B cell (primary cell): Measurements from ENCODE around the gene TLR7. TPM values are rescaled to one million over a fixed set of nuclear protein-coding genes. Genes with fewer than 3 reads are reported as not detected.

Source experiments
- ATAC-seq: fragments of 200-7000 bp; cut with Tn5 transposase; one replicate; pipeline ENCODE4 v1.10.0; 2021; ENCODE audit warnings: low read depth, mild to moderate bottlenecking, moderate number of reproducible peaks, moderate library complexity
- CTCF ChIA-PET: fragments of 350-600 bp; sonication (Branson Sonifier 250); formaldehyde crosslinking; loops from one replicate; lab custom pipeline; 2021; ENCODE audit warnings: antibody characterized with exemption, inconsistent platforms; lab: Charles Lee
- POLR2A ChIA-PET: fragments of 350-600 bp; sonication (Branson Sonifier 250); formaldehyde crosslinking; loops from one replicate; lab custom pipeline; 2021; ENCODE audit warnings: antibody characterized with exemption; lab: Charles Lee
- DNase-seq: peaks from one replicate; pipeline ENCODE4 v3.0.0; 2013
- H2AFZ ChIP-seq: 2 replicates; pipeline ENCODE4 v1.6.1; 2012; ENCODE audit warnings: mild to moderate bottlenecking, low read depth, low read length; ENCODE audit not compliant: insufficient read depth, poor library complexity, severe bottlenecking
- H3K27ac ChIP-seq, 2 donors: 1 replicate in 1 of 2; 2 replicates in 1 of 2; pipeline ENCODE4 v1.5.1; 2012 to 2013; ENCODE audit warnings: low read length in 2 of 2, mild to moderate bottlenecking in 2 of 2, moderate library complexity in 1 of 2
- H3K27me3 ChIP-seq, 4 experiments: fragments of 200-600 bp in 1 of 4; sonication (generic) in 1 of 4; replicated peaks in 1 of 4; 1 replicate in 2 of 4; 2 replicates in 2 of 4; pipeline versions ENCODE4 v1.6.1 to v1.7.0; 2013 to 2016; ENCODE audit warnings: low read length in 3 of 4, mild to moderate bottlenecking in 2 of 4, mixed read lengths in 1 of 4, moderate library complexity in 1 of 4; ENCODE audit not compliant: insufficient read depth in 4 of 4, control insufficient read depth in 3 of 4; ENCODE audit errors: control extremely low read depth in 1 of 4
- H3K36me3 ChIP-seq, 2 experiments: replicated peaks in 1 of 2; 1 replicate in 1 of 2; 2 replicates in 1 of 2; pipeline versions ENCODE4 v1.6.1 to v1.7.1; 2013; ENCODE audit warnings: low read length in 1 of 2; ENCODE audit not compliant: insufficient read depth in 2 of 2, control insufficient read depth in 1 of 2; ENCODE audit errors: control extremely low read depth in 1 of 2, extremely low read depth in 1 of 2
- H3K4me1 ChIP-seq, 2 donors: fragments of 200-600 bp in 1 of 2; sonication (generic) in 1 of 2; 1 replicate in 1 of 2; 2 replicates in 1 of 2; pipeline versions ENCODE4 v1.5.1 to v1.6.1; 2013 to 2017; ENCODE audit warnings: low read length in 2 of 2; ENCODE audit not compliant: control insufficient read depth in 2 of 2, insufficient read depth in 2 of 2
- H3K4me2 ChIP-seq: replicated peaks from 2 replicates; pipeline ENCODE3; 2012; ENCODE audit warnings: mild to moderate bottlenecking, low read depth, low read length; ENCODE audit not compliant: poor library complexity, severe bottlenecking
- H3K4me3 ChIP-seq, 5 experiments: fragments of 200-600 bp in 1 of 5; sonication (generic) in 1 of 5; 1 replicate in 3 of 5; 2 replicates in 2 of 5; pipeline versions ENCODE4 v1.5.1 to v1.7.0; 2011 to 2016; ENCODE audit warnings: low read length in 4 of 5, mild to moderate bottlenecking in 4 of 5, low read depth in 2 of 5, control low read depth in 1 of 5, moderate library complexity in 1 of 5; ENCODE audit not compliant: insufficient read depth in 1 of 5; ENCODE audit errors: control extremely low read depth in 1 of 5, extremely low read depth in 1 of 5
- H3K79me2 ChIP-seq: fragments of 200-600 bp; sonication (generic); one replicate; pipeline ENCODE4 v1.6.0; 2016; ENCODE audit warnings: low read length; ENCODE audit not compliant: control insufficient read depth, insufficient read depth
- H3K9ac ChIP-seq: fragments of 200-600 bp; sonication (generic); 2 replicates; pipeline ENCODE4 v1.6.1; 2017; ENCODE audit warnings: mild to moderate bottlenecking, low read length, moderate library complexity
- H3K9me3 ChIP-seq, 3 donors: one replicate each; pipeline versions ENCODE4 v1.6.1 to v1.7.1; 2013; ENCODE audit warnings: low read length in 2 of 3; ENCODE audit not compliant: control insufficient read depth in 2 of 3, insufficient read depth in 1 of 3; ENCODE audit errors: control extremely low read depth in 1 of 3
- H4K20me1 ChIP-seq: 2 replicates; pipeline ENCODE4 v1.6.0; 2012; ENCODE audit warnings: mild to moderate bottlenecking, low read length; ENCODE audit not compliant: insufficient read depth, control insufficient read depth, poor library complexity, severe bottlenecking
- H3K27ac Mint-ChIP-seq: one replicate; pipeline ENCODE4 v1.8.0; 2021; ENCODE audit warnings: mixed read lengths
- H3K27me3 Mint-ChIP-seq: one replicate; pipeline ENCODE4 v1.8.0; 2021; ENCODE audit warnings: mixed read lengths
- H3K4me1 Mint-ChIP-seq: one replicate; pipeline ENCODE4 v1.8.0; 2021; ENCODE audit warnings: mixed read lengths
- H3K4me3 Mint-ChIP-seq: one replicate; pipeline ENCODE4 v1.8.0; 2021; ENCODE audit warnings: mixed read lengths
- H3K9me3 Mint-ChIP-seq: one replicate; pipeline ENCODE4 v1.8.0; 2022; ENCODE audit warnings: mixed read lengths; ENCODE audit not compliant: insufficient read depth
- CTCF ChIP-seq: fragments of 200-600 bp; IDR thresholded peaks from one replicate; pipeline ENCODE4 v1.8.0; 2022; ENCODE audit warnings: antibody characterized with exemption, mild to moderate bottlenecking
- EZH2 ChIP-seq: IDR thresholded peaks from 2 replicates; pipeline ENCODE4 v1.6.1; 2012; ENCODE audit warnings: borderline replicate concordance, low read depth, mild to moderate bottlenecking, moderate library complexity, low read length; ENCODE audit not compliant: insufficient read depth, poor library complexity, severe bottlenecking
- WGBS: methylation state at CpG from one replicate; pipeline ENCODE4 v1.1.5; 2013; ENCODE audit warnings: missing lambda C conversion rate; ENCODE audit not compliant: insufficient coverage; 5-methylcytosine and 5-hydroxymethylcytosine counted together
- intact Hi-C: fragments of 100-400 bp; cut with micrococcal nuclease; formaldehyde crosslinking; loops from one replicate; pipeline ENCODE4 v1.10.0; 2022
- polyA plus RNA-seq: library from polyadenylated mRNA; depleted of rRNA; stranded (reverse); fragments of >200 nt; gene quantifications from 2 replicates; pipeline ENCODE4 v1.2.3, GENCODE V29; 2012
- total RNA-seq, 2 donors: library from RNA; stranded (reverse); fragments of 120-200 nt in 1 of 2; gene quantifications; 1 replicate in 1 of 2; 2 replicates in 1 of 2; pipeline versions ENCODE4 v1.2.3 to v1.2.4, GENCODE V29; 2013 to 2022

TLR7 gene
- total and polyA plus RNA-seq, 2 donors (not counting 1 experiment from before 2014, with no cell fraction given): 6.1 to 10.2 TPM

- no peaks in the 10 kb centered on the region for H3K9me3 Mint-ChIP-seq
- H3K27me3 ChIP-seq: no peaks in the 10 kb centered on the region
- peak overlapping the region; percentile 65 for H3K4me2 ChIP-seq
- H3K79me2 ChIP-seq: peaks cover 7% of the 10 kb centered on the region
- DNase-seq (no peak), ATAC-seq (no peak)
- no peaks in the 10 kb centered on the region for H4K20me1 ChIP-seq
- TF ChIP-seq CTCF: no peak
- no peak for TF ChIP-seq EZH2
- H3K4me3 ChIP-seq: no peak overlapping the region
- H3K27ac ChIP-seq: peak overlapping the region; percentile 60 to 71
- intact Hi-C loops: loop anchor here (2.0 to 10.0 kb wide), 2 partner anchors 25 to 47 kb away; partner anchors contain the start of gene TLR7
- H3K4me1 Mint-ChIP-seq: peaks cover 63% of the 10 kb centered on the region
- H3K9ac ChIP-seq: no peak overlapping the region
- H3K27ac Mint-ChIP-seq: peak overlapping the region; percentile 92
- peaks cover 0 to 11% of the 10 kb centered on the region in 2 experiments for H3K36me3 ChIP-seq
- CTCF ChIA-PET: interaction anchor here (0.6 to 9.0 kb wide), 4 partner anchors 14 to 78 kb away, joined by 3 to 159 read pairs (median 8); no protein-coding TSS in a partner anchor
- H2AFZ ChIP-seq: no peak overlapping the region
- peaks cover 60 to 64% of the 10 kb centered on the region in 2 donors for H3K4me1 ChIP-seq
- no peaks in the 10 kb centered on the region for H3K27me3 Mint-ChIP-seq
- no peaks in the 10 kb centered on the region for H3K9me3 ChIP-seq
- POLR2A ChIA-PET: interaction anchor here (0.7 kb wide), 1 partner anchor 72 kb away, joined by 5 read pairs; no protein-coding TSS in a partner anchor
- no CpG with 5 or more reads among the region's 2 CpGs for WGBS
- peak overlapping the region; percentile 74 for H3K4me3 Mint-ChIP-seq
Observed at GRCh38 chrX:12891915-12892506, 25.1 kb downstream of the TLR7 start.

- Histone ChIP-seq H3K79me2 (peaks cover 7% of the 10 kb centered on the region), H3K27ac (peak overlapping the region; percentile 20 to 71), H3K4me2 (peak overlapping the region; percentile 37), H3K9ac (no peak overlapping the region), H3K9me3 (no peaks in the 10 kb centered on the region), H2AFZ (no peak overlapping the region), H4K20me1 (no peaks in the 10 kb centered on the region), H3K27me3 (no peaks in the 10 kb centered on the region), H3K4me3 (no peak overlapping the region), H3K36me3 (peaks cover 0 to 9% of the 10 kb centered on the region in 2 experiments), H3K4me1 (peaks cover 60 to 61% of the 10 kb centered on the region in 2 donors)
- no peak overlapping the region for H3K4me3 Mint-ChIP-seq
- 33% methylated on average over 1 of the region's 2 CpGs for WGBS
- no peak for ATAC-seq
- H3K9me3 Mint-ChIP-seq: no peaks in the 10 kb centered on the region
- H3K27ac Mint-ChIP-seq: peak overlapping the region; percentile 41
- POLR2A ChIA-PET: no interaction called here
- TF ChIP-seq CTCF: no peak
- no peak for TF ChIP-seq EZH2
- H3K27me3 Mint-ChIP-seq: no peaks in the 10 kb centered on the region
- peaks cover 63% of the 10 kb centered on the region for H3K4me1 Mint-ChIP-seq
- no peak for DNase-seq
- CTCF ChIA-PET: interaction anchor here (0.9 to 9.0 kb wide), 4 partner anchors 23 to 78 kb away, joined by 3 to 159 read pairs (median 8); no protein-coding TSS in a partner anchor
- intact Hi-C loops: loop anchor here (10.0 kb wide), 1 partner anchor 48 kb away; no protein-coding TSS in a partner anchor
Observed at GRCh38 chrX:12892716-12893115, 25.8 kb downstream of the TLR7 start.
